ENCODE results near the gene CTDSP2.
"Not testable (repeated sequence)": the region's sequence is repeated elsewhere in the genome, so short reads cannot be mapped to it uniquely, and the experiment has no call there.

CTDSP2 gene

DNA sequence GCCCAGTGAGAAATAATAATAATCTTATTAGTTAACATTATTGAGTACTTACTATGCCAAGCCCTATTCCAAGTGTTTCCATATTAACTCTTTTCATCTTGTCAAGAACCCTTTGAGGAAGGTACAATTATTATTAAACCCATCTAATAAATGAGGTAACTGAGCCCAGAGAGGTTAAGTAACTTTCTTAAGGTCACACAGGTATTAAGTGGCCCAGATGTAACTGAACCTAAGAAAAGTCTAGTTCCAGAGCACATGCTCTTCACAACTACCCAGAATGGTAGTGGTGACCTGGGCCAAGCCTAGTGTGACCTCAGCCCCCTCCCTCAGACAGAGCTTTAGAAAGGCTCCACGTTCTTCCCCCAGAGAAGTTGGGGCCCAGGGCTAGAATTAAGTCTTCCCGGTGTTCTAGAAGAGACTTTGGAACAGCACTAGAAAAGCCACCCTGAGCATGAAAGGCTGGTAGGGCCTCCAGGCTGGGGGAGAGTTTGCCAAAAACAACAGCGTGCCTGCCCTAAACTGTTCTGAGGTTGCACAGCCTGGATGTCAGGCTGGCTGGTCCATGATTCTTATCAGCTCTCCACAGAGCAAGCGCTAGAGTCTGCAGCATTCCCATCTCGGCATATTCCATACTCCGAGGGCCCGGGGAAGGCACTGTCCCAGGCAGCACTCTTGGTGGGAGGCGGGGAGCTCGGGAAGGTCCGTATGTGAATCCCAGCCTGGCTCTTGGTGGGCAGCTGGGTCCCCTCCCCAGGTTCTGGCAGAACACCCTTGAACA is 41.3 kb upstream of the CTDSP2 start:
- TF ChIP-seq, protein P1, sequence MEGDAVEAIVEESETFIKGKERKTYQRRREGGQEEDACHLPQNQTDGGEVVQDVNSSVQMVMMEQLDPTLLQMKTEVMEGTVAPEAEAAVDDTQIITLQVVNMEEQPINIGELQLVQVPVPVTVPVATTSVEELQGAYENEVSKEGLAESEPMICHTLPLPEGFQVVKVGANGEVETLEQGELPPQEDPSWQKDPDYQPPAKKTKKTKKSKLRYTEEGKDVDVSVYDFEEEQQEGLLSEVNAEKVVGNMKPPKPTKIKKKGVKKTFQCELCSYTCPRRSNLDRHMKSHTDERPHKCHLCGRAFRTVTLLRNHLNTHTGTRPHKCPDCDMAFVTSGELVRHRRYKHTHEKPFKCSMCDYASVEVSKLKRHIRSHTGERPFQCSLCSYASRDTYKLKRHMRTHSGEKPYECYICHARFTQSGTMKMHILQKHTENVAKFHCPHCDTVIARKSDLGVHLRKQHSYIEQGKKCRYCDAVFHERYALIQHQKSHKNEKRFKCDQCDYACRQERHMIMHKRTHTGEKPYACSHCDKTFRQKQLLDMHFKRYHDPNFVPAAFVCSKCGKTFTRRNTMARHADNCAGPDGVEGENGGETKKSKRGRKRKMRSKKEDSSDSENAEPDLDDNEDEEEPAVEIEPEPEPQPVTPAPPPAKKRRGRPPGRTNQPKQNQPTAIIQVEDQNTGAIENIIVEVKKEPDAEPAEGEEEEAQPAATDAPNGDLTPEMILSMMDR (IDR thresholded peaks at IDR 0.05; ENCODE audit: insufficient read depth, low read depth, low read length, missing control alignments): no peak
- H3K4me3 ChIP-seq (ENCODE audit: low read length): peak overlapping the region; percentile 7
- DNase-seq (ENCODE audit: low read depth): peak; percentile 53

DNA sequence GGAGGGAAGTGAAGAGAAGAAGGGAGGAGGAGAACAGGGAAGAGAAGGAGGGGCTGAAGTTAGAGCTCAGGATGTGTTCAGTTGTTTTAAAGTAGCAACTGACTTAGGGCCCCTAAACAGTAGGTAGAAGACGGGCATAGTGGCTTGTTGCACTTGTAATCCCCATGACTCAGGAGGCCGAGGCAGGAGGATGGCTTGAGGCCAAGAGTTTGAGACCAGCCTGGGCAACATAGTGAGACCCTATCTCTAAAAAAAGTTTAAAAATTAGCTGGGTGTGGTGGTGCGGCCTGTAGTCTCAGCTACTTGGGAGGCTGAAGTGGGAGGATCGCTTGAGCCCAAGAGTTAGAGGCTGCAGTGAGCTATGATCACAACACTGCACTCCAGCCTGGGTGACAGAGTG is 40.4 kb upstream of the CTDSP2 start:
- H3K4me3 ChIP-seq (ENCODE audit: low read length); DNase-seq (ENCODE audit: low read depth): not testable (repeated sequence)

DNA sequence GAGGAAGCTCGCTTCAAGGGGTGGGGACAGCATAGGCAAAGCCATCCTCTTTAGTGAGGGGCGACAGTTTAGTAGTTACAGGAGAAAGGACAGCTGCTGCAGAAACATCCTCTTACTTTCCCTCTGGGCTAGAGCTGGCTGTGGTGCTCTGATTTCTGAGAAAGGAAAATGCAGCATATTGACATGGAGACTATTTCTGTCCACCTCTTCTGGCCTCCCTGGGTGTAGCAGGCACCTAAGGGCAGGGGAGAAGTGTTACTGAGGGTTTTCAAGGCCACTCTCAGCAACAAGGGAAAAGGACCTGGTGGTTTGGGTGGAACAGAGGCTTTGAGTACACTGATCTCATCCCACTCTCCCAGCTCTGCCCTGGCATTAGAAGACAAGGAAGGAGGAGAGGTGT is 40.0 kb upstream of the CTDSP2 start:
- no peak overlapping the region for H3K4me3 ChIP-seq (ENCODE audit: low read length)
- no peak for DNase-seq (ENCODE audit: low read depth)
- TF ChIP-seq, protein P1 (IDR thresholded peaks at IDR 0.05; ENCODE audit: insufficient read depth, low read depth, low read length, missing control alignments): no peak

DNA sequence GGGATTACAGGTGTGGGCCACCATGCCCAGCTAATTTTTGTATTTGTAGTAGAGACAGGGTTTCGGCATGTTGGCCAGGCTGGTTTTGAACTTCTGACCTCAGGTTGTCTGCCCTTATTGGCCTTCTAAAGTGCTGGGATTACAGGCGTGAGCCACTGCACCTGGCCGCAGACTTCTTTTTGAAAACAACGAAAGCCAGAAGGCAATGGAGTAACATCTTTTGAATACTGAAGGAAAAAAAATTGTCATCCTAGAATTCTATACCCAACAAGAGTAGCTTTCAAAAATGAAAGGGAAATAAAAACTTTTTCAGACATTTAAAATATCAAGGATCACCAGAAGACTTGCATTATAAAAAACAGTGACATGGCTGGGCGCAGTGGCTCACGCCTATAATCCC is 38.7 kb upstream of the CTDSP2 start:
- H3K4me3 ChIP-seq (ENCODE audit: low read length): no peak overlapping the region
- no peak for DNase-seq (ENCODE audit: low read depth)
- TF ChIP-seq, protein P1 (IDR thresholded peaks at IDR 0.05; ENCODE audit: insufficient read depth, low read depth, low read length, missing control alignments): no peak

DNA sequence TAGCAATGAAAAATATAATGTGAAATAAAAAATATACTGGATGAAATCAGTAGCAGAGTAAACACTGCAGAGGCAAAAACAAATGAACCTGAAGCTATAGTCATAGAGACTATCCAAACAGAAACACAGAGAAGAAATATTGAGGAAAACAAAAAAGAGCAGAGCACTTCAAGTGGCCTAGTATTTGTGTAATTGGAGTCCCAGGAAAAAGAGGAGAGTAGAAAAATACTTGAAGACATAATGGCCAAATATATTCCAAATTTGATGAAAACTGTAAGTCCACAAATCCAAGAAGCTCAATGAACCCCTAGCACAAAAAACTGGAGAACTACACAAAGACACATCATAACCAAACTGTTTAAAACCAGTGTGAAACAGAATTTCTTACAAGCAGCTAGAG is 37.2 kb upstream of the CTDSP2 start:
- DNase-seq (ENCODE audit: low read depth): no peak
- TF ChIP-seq, protein P1 (IDR thresholded peaks at IDR 0.05; ENCODE audit: insufficient read depth, low read depth, low read length, missing control alignments): no peak
- H3K4me3 ChIP-seq (ENCODE audit: low read length): no peak overlapping the region

DNA sequence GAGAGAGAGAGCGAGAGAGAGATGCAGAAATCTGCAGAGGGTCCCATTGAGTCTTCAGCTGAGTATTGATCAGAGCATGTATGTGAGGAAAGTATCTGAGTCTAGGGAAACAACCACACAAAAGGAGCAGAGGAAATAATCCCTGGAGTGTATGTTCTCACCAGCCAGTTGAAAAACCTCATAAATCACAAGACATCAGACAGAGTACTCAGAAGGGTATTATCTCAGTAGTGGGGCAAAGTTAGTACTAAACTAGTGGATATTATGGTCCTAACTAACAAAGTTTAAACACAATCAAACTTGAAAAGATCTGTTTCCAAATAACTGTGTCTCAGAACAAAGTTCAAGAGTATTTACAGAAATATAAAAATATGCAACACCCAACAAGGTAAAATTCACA is 36.5 kb upstream of the CTDSP2 start:
- DNase-seq (ENCODE audit: low read depth): no peak
- TF ChIP-seq, protein P1 (IDR thresholded peaks at IDR 0.05; ENCODE audit: insufficient read depth, low read depth, low read length, missing control alignments): no peak
- no peak overlapping the region for H3K4me3 ChIP-seq (ENCODE audit: low read length)

DNA sequence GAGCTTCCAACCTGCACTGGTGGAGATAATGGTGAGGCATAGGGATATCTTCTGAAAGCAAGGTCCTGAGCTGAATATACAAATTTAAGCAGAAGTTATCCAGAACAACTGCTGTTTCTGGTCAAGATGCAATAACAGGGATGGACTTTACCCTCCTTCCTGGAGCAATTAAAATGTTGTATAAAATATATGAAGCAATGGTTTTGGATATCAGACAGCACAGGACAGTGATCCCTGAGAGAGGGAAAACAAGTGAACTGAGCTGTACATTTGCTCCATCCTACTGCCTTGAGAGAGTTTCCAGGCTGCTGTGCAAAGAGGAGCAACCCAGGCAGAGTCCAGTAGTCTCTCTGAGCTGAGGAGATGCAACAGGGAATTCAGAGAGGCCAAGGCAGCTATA is 36.0 kb upstream of the CTDSP2 start:
- TF ChIP-seq, protein P1 (IDR thresholded peaks at IDR 0.05; ENCODE audit: insufficient read depth, low read depth, low read length, missing control alignments): no peak
- H3K4me3 ChIP-seq (ENCODE audit: low read length): no peak overlapping the region
- DNase-seq (ENCODE audit: low read depth): no peak
